Activated CD4-positive, alpha-beta T cell treated with anti-CD3 and anti-CD28 coated beads for 36 hours (primary cell): ENCODE data around the gene BANF2. TPM values are rescaled to one million over a fixed set of nuclear protein-coding genes. Genes with fewer than 3 reads are reported as not detected.

Experiments
- ATAC-seq: fragments of 200-7000 bp; cut with Tn5 transposase; one replicate; pipeline ENCODE4 v1.10.0; 2021; ENCODE audit warnings: mild to moderate bottlenecking, moderate library complexity
- CTCF ChIA-PET: fragments of 350-600 bp; sonication (Branson Sonifier 250); formaldehyde crosslinking; loops from one replicate; lab custom pipeline; 2021; ENCODE audit warnings: antibody characterized with exemption; lab: Charles Lee
- POLR2A ChIA-PET: fragments of 350-600 bp; sonication (Branson Sonifier 250); formaldehyde crosslinking; loops from one replicate; lab custom pipeline; 2021; ENCODE audit warnings: antibody characterized with exemption, inconsistent platforms; lab: Charles Lee
- DNase-seq: peaks from one replicate; pipeline ENCODE4 v3.0.0-alpha.2; 2020
- H3K27ac Mint-ChIP-seq: one replicate; pipeline ENCODE4 v1.8.0; 2021; ENCODE audit warnings: mixed read lengths
- H3K27me3 Mint-ChIP-seq: one replicate; pipeline ENCODE4 v1.8.0; 2021; ENCODE audit warnings: mixed read lengths
- H3K36me3 Mint-ChIP-seq: one replicate; pipeline ENCODE4 v1.8.0; 2021; ENCODE audit warnings: low read depth, mixed read lengths
- H3K4me1 Mint-ChIP-seq: one replicate; pipeline ENCODE4 v1.8.0; 2021; ENCODE audit warnings: mixed read lengths
- H3K4me3 Mint-ChIP-seq: one replicate; pipeline ENCODE4 v1.8.0; 2021; ENCODE audit warnings: mild to moderate bottlenecking, moderate library complexity, mixed read lengths
- H3K9me3 Mint-ChIP-seq: one replicate; pipeline ENCODE4 v1.8.0; 2021; ENCODE audit warnings: low read depth, mixed read lengths
- intact Hi-C, 2 experiments: fragments of 100-400 bp; cut with DNase I in 1 of 2; cut with micrococcal nuclease in 1 of 2; formaldehyde crosslinking; loops; one replicate each; pipeline versions ENCODE4 v1.14.2 to v1.15.1; 2022 to 2024; cut with DNase I, micrococcal nuclease
- total RNA-seq, 2 experiments: library from RNA; stranded (reverse); gene quantifications; one replicate each; pipeline ENCODE4 v1.2.3, GENCODE V29; 2021

The BANF2 gene
- total RNA-seq, 2 experiments from 2014 or later = not detected

DNA sequence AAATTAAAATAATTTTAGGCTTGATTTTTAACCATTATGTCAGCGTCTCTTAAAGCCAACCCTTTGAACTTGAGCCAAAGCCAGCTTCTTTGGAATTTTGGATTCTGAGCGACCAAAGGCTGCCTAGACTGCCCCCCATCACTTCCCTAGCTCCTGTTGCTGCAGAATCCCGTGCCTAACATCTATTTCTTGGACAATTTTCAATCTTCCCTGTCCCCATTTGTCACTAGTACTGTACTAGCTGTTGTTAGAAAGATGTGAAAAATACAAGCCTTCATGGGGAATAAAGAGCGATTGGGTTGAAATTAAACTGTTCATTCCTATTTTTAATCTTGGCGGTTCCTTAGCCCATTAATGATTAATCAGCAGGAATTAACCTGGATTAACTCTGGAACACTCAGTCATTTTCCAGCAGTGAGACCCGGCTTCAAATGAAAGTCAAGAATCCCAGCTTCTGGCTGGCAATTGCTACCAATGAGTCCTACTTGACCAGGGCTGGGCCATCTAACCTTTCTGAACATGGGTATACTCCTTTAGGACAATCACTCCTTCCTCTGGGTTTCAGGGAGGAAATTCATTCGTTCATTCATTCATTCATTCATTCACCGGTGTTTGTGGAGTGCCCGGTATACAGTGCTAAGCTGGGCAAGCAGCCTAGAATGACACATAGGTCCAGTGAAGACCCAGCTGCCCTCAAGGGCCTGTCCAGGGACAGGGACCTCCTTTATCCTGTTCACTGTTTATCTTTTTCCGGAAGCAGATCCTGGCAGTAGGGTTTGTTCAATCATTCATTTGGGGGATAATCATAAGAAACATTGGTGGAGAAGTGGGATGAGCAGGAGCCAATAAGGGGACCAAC, 16.3 kb upstream of the BANF2 start:
- POLR2A ChIA-PET = interaction anchor here (0.9 to 1.9 kb wide), 7 partner anchors 114 to 824 kb away, joined by 3 to 6 read pairs (median 5); partner anchors contain the start of genes DSTN, MGME1, SEC23B and SNX5
- CTCF ChIA-PET = interaction anchor here (0.8 to 3.7 kb wide), 28 partner anchors 9 to 313 kb away, joined by 3 to 20 read pairs (median 5); partner anchors contain the start of gene DSTN
- no peak overlapping the region for H3K27ac Mint-ChIP-seq
- no peaks in the 10 kb centered on the region for H3K9me3 Mint-ChIP-seq
- no peak for ATAC-seq
- intact Hi-C loops = loop anchor here (2.0 to 10.0 kb wide), 8 partner anchors 113 to 1111 kb away; partner anchors contain the start of genes BFSP1 (in 1 of the 2), DSTN (in 1 of the 2), KAT14 (in 1 of the 2) and KIF16B (in 1 of the 2)
- no peak for DNase-seq
- H3K4me1 Mint-ChIP-seq = peaks cover 16% of the 10 kb centered on the region
- no peaks in the 10 kb centered on the region for H3K36me3 Mint-ChIP-seq
- peak overlapping the region; percentile 40 for H3K4me3 Mint-ChIP-seq
- peaks cover 28% of the 10 kb centered on the region for H3K27me3 Mint-ChIP-seq

DNA sequence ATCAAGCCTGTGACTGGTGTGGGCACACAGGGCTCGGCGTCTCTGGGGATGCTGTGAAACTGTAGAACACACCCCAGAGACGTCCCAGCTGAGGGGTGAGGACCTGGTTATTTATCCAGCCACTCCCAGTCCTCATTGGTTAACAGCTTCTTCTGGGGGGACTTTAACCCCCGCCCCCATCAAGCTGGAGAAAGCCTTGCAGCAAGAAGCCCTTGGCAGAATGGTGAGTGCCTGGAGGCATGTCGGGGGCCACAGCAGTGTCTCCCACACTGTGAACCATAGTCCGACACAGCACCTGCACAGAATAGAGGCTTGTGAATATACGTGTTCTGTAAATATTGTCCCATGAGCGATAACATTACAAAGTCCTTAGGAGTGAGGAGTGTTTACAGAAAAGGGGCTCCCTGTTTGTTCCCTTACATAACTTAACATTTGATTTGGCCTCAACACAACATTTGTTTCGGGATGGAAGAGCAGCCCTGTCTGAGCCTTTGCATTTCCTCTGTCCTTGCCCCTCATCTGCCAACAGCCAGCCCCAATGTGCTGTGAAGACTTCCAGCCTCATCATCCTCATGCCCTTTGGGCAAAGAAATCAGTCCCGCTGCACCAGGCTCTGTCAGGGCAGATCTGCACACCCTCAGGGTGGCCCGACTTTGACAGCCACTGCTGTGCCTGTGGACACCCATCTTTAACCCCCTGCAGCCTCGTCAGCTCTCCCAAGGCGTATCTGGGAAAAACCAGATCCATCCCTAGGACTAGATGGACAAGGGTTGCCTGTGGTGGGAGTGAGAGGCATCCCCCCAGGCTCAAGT, 15.5 kb upstream of the BANF2 start:
- intact Hi-C loops = loop anchor here (5.0 to 10.0 kb wide), 5 partner anchors 453 to 1112 kb away; partner anchors contain the start of genes KAT14 (in 1 of the 2), KIF16B (in 1 of the 2), PET117 (in 1 of the 2) and SEC23B (in 1 of the 2)
- DNase-seq (no peak), ATAC-seq (no peak)
- ChIA-PET POLR2A (no interaction called here), CTCF (interaction anchor here (2.3 kb wide), 1 partner anchor 8 kb away, joined by 20 read pairs; no protein-coding TSS in a partner anchor)
- Mint-ChIP-seq H3K27ac (no peak overlapping the region), H3K4me1 (peaks cover 16% of the 10 kb centered on the region), H3K27me3 (peaks cover 30% of the 10 kb centered on the region), H3K9me3 (no peaks in the 10 kb centered on the region), H3K36me3 (no peaks in the 10 kb centered on the region), H3K4me3 (no peak overlapping the region)

DNA sequence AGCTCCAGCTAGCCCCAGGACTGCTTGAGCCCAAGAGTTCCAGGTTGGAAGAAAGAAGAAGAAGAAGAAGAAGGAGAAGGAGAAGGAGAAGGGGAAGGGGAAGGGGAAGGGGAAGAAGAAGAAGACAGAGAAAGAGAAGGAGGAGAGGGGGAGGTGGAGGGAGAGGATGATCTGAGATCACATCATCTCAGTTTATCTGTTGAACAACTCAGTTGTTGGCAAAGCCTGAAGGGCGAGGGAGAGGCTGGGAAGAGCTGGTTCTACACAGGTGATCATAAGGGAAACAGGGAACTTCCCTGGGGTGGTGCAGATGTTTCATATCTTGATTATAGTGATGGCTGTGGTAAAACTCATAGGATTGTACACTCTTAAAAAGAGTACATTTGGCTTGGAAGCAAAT, 14.6 kb upstream of the BANF2 start:
- H3K27ac Mint-ChIP-seq = no peak overlapping the region
- intact Hi-C loops = loop anchor here in 1 of 2 experiments (10.0 kb wide), 1 partner anchor 950 kb away; the partner anchor contains the start of gene SNRPB2
- DNase-seq (no peak), ATAC-seq (no peak)
- no peak overlapping the region for H3K4me3 Mint-ChIP-seq
- H3K4me1 Mint-ChIP-seq = peaks cover 7% of the 10 kb centered on the region
- H3K27me3 Mint-ChIP-seq = peaks cover 31% of the 10 kb centered on the region
- ChIA-PET POLR2A (no interaction called here), CTCF (interaction anchor here (0.6 kb wide), 1 partner anchor 69 kb away, joined by 3 read pairs; no protein-coding TSS in a partner anchor)
- peaks cover under 1% of the 10 kb centered on the region for H3K9me3 Mint-ChIP-seq
- H3K36me3 Mint-ChIP-seq = no peaks in the 10 kb centered on the region

- CTCF ChIA-PET = interaction anchor here (1.3 kb wide), 1 partner anchor 309 kb away, joined by 3 read pairs; no protein-coding TSS in a partner anchor
- peaks cover 40% of the 10 kb centered on the region for H3K27me3 Mint-ChIP-seq
- H3K4me3 Mint-ChIP-seq = no peak overlapping the region
- peaks cover 2% of the 10 kb centered on the region for H3K4me1 Mint-ChIP-seq
- no peak for ATAC-seq
- no peak for DNase-seq
- H3K9me3 Mint-ChIP-seq = peaks cover 2% of the 10 kb centered on the region
- no peaks in the 10 kb centered on the region for H3K36me3 Mint-ChIP-seq
- no peak overlapping the region for H3K27ac Mint-ChIP-seq
- POLR2A ChIA-PET = no interaction called here
- intact Hi-C loops = loop anchor here in 1 of 2 experiments (10.0 kb wide), 1 partner anchor 953 kb away; the partner anchor contains the start of gene SNRPB2
These were observed 12.0 kb upstream of the BANF2 start for GRCh38 chr20:17687800-17688199.

- Mint-ChIP-seq H3K4me3 (no peak overlapping the region), H3K36me3 (no peaks in the 10 kb centered on the region), H3K4me1 (no peaks in the 10 kb centered on the region), H3K9me3 (peaks cover 2% of the 10 kb centered on the region), H3K27ac (no peak overlapping the region), H3K27me3 (peaks cover 40% of the 10 kb centered on the region)
- ChIA-PET POLR2A (no interaction called here), CTCF (interaction anchor here (1.2 kb wide), 1 partner anchor 11 kb away, joined by 4 read pairs; no protein-coding TSS in a partner anchor)
- ATAC-seq = no peak
- intact Hi-C loops = loop anchor here in 1 of 2 experiments (10.0 kb wide), 1 partner anchor 954 kb away; the partner anchor contains the start of gene SNRPB2
- DNase-seq = no peak
These were observed 10.8 kb upstream of the BANF2 start for GRCh38 chr20:17688965-17689364.

GRCh38 chr20:17690144-17690543, 9.6 kb upstream of the BANF2 start:
- Mint-ChIP-seq H3K4me1 (no peaks in the 10 kb centered on the region), H3K36me3 (no peaks in the 10 kb centered on the region), H3K4me3 (no peak overlapping the region), H3K9me3 (peaks cover 2% of the 10 kb centered on the region), H3K27me3 (peaks cover 37% of the 10 kb centered on the region), H3K27ac (no peak overlapping the region)
- intact Hi-C loops = no loop called here
- POLR2A ChIA-PET = no interaction called here
- CTCF ChIA-PET = interaction anchor here (0.9 kb wide), 1 partner anchor 32 kb away, joined by 4 read pairs; no protein-coding TSS in a partner anchor
- DNase-seq = no peak
- no peak for ATAC-seq

GRCh38 chr20:17691758-17692157, 8.0 kb upstream of the BANF2 start:
- H3K4me1 Mint-ChIP-seq = no peaks in the 10 kb centered on the region
- intact Hi-C loops = no loop called here
- H3K27ac Mint-ChIP-seq = no peak overlapping the region
- ATAC-seq = no peak
- no peaks in the 10 kb centered on the region for H3K36me3 Mint-ChIP-seq
- ChIA-PET CTCF (interaction anchor here (0.6 to 3.0 kb wide), 3 partner anchors 9 to 62 kb away, joined by 3 to 20 read pairs (median 3); partner anchors contain the start of gene RRBP1), POLR2A (no interaction called here)
- H3K27me3 Mint-ChIP-seq = peaks cover 30% of the 10 kb centered on the region
- H3K4me3 Mint-ChIP-seq = no peak overlapping the region
- peaks cover 2% of the 10 kb centered on the region for H3K9me3 Mint-ChIP-seq
- no peak for DNase-seq

DNA sequence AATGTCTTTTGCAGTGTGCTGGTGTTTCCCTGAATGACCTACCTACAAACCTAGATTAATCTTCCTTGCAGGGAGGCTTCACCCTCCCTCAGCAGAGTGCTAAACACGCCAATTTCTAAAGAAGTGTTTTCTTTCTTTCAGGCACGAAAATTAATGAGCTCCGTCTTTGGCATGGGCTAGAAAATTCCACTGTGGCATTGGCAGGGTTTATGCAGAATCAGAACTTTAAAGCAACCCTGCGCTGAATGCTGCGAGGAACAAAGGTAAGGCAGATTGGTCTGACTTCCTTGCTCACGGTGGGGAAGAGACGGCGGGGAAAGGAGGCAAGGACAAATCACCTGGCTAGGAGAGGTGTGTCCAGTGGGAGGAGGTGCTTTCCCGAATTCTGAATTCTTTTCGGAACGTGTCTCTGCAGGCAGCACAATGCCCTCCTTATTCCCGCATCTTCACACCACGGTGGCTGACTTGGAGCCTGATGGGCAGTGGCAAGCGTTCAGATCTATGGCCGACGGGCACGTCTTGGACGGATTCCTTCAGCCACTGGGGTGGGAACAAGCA, 6.2 kb upstream of the BANF2 start:
- CTCF ChIA-PET = interaction anchor here (0.7 to 3.0 kb wide), 3 partner anchors 11 to 214 kb away, joined by 3 to 20 read pairs (median 3); partner anchors contain the start of gene RRBP1

GRCh38 chr20:17694767-17695166, 5.0 kb upstream of the BANF2 start:
- intact Hi-C loops = no loop called here
- POLR2A ChIA-PET = no interaction called here
- H3K4me3 Mint-ChIP-seq = no peak overlapping the region
- peaks cover 15% of the 10 kb centered on the region for H3K27me3 Mint-ChIP-seq
- no peaks in the 10 kb centered on the region for H3K36me3 Mint-ChIP-seq
- CTCF ChIA-PET = interaction anchor here (0.7 to 1.0 kb wide), 2 partner anchors 12 to 293 kb away, joined by 3 to 5 read pairs; partner anchors contain the start of gene RRBP1
- peaks cover 2% of the 10 kb centered on the region for H3K9me3 Mint-ChIP-seq
- no peaks in the 10 kb centered on the region for H3K4me1 Mint-ChIP-seq
- H3K27ac Mint-ChIP-seq = no peak overlapping the region
- no peak for DNase-seq
- ATAC-seq = no peak

More for the DNA sequence above, 6.2 kb upstream of the BANF2 start:
- POLR2A ChIA-PET = no interaction called here
- H3K4me1 Mint-ChIP-seq = no peaks in the 10 kb centered on the region
- H3K27ac Mint-ChIP-seq = no peak overlapping the region
- intact Hi-C loops = no loop called here
- ATAC-seq = no peak
- H3K36me3 Mint-ChIP-seq = no peaks in the 10 kb centered on the region
- H3K27me3 Mint-ChIP-seq = peaks cover 17% of the 10 kb centered on the region
- no peak overlapping the region for H3K4me3 Mint-ChIP-seq
- no peak for DNase-seq
- peaks cover 2% of the 10 kb centered on the region for H3K9me3 Mint-ChIP-seq

GRCh38 chr20:17696287-17696686, 3.5 kb upstream of the BANF2 start:
- ATAC-seq = no peak
- ChIA-PET POLR2A (no interaction called here), CTCF (no interaction called here)
- intact Hi-C loops = no loop called here
- Mint-ChIP-seq H3K36me3 (no peaks in the 10 kb centered on the region), H3K4me3 (no peak overlapping the region), H3K4me1 (no peaks in the 10 kb centered on the region), H3K27ac (no peak overlapping the region), H3K9me3 (no peaks in the 10 kb centered on the region), H3K27me3 (peaks cover 13% of the 10 kb centered on the region)
- no peak for DNase-seq
